SK-N-SH (cell line): ENCODE results near the gene ZNF467.

Experiments
- CTCF ChIP-seq: fragments of 200-600 bp; sonication (generic); IDR thresholded peaks from 2 replicates; pipeline ENCODE4 v1.6.1; 2017; ENCODE audit warnings: antibody characterized with exemption, mild to moderate bottlenecking, moderate library complexity
- EP300 ChIP-seq, 2 experiments: IDR thresholded peaks; 2 replicates each; pipeline versions ENCODE4 v1.4.0 to v1.6.1; 2012; ENCODE audit warnings: borderline replicate concordance in 1 of 2, low read depth in 1 of 2, low read length in 1 of 2
- EZH2phosphoT487 ChIP-seq: fragments of 200-600 bp; sonication (generic); IDR thresholded peaks from 2 replicates; pipeline ENCODE4 v1.6.1; 2017; ENCODE audit warnings: low read depth, mixed run types, mild to moderate bottlenecking, antibody characterized with exemption, moderate library complexity, borderline replicate concordance
- FOSL2 ChIP-seq: IDR thresholded peaks from 2 replicates; pipeline ENCODE4 v1.4.0; 2012; ENCODE audit warnings: low read depth, mild to moderate bottlenecking, moderate library complexity, borderline replicate concordance
- JUND ChIP-seq: IDR thresholded peaks from 2 replicates; pipeline ENCODE4 v1.4.0; 2012
- POLR2AphosphoS5 ChIP-seq: IDR thresholded peaks from 2 replicates; pipeline ENCODE4 v1.6.1; 2012; ENCODE audit warnings: low read depth, low read length
- RCOR1 ChIP-seq: fragments of 150-350 bp; IDR thresholded peaks from 2 replicates; pipeline ENCODE4 v1.6.1; 2017; ENCODE audit warnings: antibody characterized with exemption, low read length
- RFX5 ChIP-seq: IDR thresholded peaks from 2 replicates; pipeline ENCODE4 v1.6.1; 2012; ENCODE audit warnings: mild to moderate bottlenecking, improper control_type of control experiment, low read length
- TCF12 ChIP-seq: IDR thresholded peaks from 2 replicates; pipeline ENCODE4 v1.4.0; 2012
- TF ChIP-seq, protein P1 (sequence below): IDR thresholded peaks from 2 replicates; pipeline ENCODE4 v1.6.1; 2012; ENCODE audit warnings: mild to moderate bottlenecking, low read depth, low read length, moderate library complexity
- TF ChIP-seq, protein P2 (sequence below): IDR thresholded peaks from 2 replicates; pipeline ENCODE4 v1.4.0; 2012; ENCODE audit warnings: low read depth

DNA sequence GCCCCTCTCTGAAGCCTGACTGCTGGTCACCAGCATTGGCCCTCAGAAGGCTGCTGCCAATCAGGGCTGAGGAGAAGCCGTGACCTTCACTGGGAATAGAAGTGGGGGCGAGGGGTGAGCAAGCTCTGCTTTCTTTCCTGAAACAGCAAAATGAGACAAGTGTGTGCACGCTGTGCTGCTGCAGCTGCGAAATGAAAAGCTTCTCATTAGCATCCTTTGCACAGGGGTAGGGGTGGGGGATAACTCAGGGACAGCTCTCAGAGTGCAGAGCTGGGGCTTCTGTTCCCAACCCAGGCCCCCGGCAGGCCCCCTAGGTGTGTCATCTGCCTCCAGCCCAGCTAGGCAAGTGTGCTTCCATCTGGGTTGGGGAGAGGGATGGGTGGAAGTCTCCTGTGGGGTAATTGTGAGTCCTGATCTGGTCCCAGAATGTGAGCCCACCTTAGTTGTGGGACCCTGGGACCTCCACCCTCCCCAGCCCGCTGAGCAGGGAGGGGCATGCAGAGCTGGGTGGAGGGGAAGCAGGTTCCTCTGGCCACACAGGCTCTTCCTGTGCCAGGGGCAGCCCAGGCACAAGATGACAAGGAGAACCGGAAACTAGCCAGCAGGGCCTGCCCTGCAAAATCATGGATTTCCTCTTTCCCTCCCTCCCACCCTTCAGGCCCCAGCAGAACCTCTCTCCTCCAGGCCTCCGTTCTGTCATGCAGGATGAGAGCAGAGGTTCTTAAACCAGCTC lies 22.2 kb downstream of the ZNF467 start:
- TF ChIP-seq RCOR1 (no peak), TCF12 (no peak), RFX5 (no peak), FOSL2 (no peak), CTCF (no peak), JUND (no peak), EZH2phosphoT487 (no peak), EP300 (IDR thresholded peaks at IDR 0.05; ENCODE audit: borderline replicate concordance in 1 of 2, low read depth in 1 of 2, low read length in 1 of 2) (no peak), POLR2AphosphoS5 (no peak)
- TF ChIP-seq, protein P1, sequence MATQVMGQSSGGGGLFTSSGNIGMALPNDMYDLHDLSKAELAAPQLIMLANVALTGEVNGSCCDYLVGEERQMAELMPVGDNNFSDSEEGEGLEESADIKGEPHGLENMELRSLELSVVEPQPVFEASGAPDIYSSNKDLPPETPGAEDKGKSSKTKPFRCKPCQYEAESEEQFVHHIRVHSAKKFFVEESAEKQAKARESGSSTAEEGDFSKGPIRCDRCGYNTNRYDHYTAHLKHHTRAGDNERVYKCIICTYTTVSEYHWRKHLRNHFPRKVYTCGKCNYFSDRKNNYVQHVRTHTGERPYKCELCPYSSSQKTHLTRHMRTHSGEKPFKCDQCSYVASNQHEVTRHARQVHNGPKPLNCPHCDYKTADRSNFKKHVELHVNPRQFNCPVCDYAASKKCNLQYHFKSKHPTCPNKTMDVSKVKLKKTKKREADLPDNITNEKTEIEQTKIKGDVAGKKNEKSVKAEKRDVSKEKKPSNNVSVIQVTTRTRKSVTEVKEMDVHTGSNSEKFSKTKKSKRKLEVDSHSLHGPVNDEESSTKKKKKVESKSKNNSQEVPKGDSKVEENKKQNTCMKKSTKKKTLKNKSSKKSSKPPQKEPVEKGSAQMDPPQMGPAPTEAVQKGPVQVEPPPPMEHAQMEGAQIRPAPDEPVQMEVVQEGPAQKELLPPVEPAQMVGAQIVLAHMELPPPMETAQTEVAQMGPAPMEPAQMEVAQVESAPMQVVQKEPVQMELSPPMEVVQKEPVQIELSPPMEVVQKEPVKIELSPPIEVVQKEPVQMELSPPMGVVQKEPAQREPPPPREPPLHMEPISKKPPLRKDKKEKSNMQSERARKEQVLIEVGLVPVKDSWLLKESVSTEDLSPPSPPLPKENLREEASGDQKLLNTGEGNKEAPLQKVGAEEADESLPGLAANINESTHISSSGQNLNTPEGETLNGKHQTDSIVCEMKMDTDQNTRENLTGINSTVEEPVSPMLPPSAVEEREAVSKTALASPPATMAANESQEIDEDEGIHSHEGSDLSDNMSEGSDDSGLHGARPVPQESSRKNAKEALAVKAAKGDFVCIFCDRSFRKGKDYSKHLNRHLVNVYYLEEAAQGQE: no peak
- TF ChIP-seq, protein P2, sequence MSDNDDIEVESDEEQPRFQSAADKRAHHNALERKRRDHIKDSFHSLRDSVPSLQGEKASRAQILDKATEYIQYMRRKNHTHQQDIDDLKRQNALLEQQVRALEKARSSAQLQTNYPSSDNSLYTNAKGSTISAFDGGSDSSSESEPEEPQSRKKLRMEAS: no peak
